ENCODE results near the gene PI16.

PI16 gene

DNA sequence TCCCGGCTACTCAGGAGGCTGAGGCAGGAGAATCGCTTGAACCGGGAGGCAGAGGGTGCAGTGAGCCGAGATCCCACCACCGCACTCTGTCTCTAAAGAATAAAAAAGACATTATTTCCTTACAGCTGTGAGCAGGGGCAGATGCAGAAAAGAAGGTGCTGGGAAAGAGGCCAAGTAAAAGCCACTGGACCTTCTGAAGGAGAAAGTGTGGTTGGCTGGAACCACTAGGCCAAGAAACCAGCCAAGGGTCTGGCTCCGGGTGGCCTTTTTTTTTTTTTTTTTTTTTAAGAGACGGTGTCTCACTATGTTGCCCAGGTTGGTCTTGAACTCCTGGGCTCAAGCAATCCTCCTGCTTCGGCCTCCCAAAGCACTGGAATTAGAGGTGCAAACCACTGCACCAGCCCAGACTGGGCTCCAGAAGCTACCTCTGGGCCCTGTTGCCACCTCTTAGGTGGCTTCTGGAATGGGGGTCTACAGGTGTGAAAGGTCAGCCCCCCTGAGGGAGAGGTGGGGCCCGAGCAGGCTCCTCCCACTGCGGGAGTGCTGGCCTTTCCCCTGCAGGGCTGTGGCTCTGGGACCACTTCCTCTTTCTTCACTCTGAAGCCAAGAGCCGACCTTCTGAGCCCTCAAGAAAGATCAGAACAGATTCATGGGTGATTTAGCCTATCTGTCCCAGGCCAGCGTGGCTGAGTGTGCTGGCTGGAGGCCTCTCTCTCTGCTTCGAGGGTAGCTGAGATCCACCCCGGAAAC, 50.7 kb downstream of the PI16 start, which contains the start of gene FGD2:
FGD2 (plus strand) TSS at position 595 of the 750 bp plus-strand sequence. CDS start 163 bp downstream, outside the sequence.
- no peak for DNase-seq

DNA sequence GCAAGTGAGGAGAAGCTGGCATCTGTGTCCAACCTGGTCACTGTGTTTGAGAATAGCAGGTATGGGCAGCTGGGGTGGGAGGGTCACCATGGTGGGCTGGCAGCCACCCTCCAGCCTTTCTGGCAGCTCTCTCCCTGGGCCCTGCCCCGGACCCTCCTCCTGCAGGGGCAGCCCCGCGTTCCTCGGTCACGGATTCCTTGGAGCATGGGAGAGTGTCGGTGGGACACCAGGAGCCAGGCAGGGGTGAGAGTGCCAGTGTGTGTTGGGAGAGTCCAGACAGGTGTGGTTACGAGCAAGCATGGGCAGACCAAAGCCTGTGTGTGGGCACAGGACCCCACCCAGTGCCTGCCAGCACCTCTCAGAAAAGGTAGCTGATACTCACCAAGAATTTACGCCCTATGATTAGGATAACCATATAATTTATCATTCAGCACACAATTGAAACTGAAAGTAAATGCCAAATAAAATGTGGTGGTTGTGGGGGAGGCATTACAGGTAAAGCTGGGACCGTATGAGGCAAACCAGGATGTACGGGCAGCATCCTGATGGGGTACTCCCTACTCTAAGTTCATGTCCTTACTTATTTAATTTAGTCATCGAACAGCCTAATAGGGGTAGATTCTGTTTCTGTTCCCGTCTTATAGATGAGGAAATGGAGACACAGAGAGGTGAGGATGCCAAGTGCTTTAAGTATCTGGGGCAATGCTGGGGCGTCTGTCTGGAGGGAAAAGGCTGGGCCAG, 51.5 kb downstream of the PI16 start:
- no peak for DNase-seq

DNA sequence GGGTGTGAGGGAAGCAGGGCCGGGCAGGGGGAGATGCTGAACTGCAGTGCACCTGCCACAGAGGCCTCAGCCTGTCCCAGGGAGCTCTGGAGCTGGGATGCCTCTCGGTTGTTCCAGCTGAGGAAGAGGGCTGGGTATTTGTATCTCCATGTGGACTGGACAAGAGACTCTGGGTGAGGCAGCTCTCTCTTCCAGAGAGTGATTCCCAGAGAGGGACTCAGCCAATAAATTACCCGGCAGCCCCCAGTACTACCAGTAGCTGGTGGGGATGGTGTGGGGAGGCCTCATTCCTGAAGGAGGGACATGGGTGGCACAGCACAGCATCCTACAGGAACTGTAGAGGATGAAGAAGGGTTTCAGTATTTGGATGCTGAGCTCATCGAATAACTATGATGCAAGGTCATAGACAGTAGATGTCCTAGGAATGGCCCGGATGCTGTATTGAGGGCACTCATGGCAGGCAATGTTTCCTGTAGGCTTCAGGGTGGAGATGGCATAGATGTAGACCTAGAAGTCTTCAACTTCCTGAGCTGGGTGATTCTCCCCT, 52.3 kb downstream of the PI16 start:
- DNase-seq, result no peak

DNA sequence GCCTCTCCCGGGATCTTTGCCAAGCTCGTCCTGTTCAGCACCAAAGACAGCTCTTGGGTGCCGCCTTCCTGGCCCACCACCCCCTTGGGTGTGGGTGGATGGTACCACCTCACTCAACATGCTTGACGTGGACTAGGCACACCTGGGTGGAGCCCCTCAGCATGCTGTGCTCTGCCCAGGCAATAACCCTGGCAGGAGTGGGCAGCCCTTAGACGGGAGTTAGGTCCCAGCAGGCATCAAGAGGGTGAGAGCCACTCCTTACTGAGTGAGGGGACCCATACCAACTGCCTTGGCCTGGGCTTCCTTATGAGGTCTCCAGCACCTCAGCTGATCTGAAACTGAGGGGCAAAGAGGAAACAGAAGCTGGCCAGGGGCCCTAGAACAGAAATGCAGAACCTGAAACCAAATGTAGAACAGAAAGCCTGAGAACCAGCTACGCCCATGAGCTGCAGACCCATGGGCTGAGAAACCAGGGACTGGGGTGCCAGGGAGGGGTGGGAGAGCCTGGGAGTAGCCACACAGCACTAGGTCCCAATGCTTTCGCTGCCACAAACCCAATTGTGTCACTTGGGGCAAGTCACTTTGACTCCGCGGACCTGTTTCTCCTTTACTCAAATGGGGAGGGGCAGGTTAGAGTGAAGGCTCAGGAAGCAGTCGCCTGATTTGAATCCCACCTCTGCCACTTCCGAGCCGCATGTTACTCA, 53.0 kb downstream of the PI16 start:
- no peak for DNase-seq

DNA sequence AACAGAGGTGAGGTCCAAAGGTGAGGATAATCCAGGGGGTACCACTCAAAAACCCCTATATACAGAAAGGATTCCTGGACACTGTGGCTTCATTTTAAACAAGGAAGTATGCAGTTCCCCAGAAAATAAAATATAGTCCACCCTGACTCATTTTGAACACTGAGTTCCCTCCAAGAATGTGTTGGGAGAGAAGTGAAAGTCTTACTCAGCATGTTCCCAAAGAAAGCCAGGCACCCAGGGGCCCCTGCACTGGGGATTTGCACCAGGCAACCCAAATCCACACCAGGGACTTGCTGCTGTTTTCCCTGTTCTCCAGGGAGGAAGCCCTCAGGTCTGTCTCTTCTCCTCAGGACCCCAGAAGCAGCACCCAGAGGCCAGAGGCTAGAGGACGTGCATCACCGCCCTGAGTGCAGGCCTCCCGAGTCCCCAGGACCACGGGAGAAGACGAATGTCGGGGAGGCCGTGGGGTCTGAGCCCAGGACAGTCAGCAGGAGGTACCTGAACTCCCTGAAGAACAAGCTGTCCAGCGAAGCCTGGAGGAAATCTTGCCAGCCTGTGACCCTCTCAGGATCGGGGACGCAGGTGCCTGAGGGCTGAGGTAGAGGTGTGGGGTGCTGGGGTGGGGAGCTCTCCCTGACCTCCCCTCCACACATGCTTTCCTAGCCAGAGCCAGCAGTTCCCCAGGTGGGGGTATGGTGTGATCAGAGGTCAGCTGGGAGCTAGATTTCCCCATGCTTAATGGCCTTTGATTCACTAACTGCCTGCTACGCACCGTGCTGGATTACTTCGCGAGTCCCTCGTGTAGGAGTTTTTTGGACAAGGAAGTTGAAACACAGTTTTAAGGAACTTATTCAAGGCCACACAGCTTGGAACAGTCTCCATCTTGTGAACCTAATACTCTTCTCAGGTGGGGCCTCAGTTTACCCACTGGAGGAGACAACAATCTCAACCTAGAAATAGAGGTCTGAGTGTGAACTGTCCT, 54.2 kb downstream of the PI16 start:
- no peak for DNase-seq

DNA sequence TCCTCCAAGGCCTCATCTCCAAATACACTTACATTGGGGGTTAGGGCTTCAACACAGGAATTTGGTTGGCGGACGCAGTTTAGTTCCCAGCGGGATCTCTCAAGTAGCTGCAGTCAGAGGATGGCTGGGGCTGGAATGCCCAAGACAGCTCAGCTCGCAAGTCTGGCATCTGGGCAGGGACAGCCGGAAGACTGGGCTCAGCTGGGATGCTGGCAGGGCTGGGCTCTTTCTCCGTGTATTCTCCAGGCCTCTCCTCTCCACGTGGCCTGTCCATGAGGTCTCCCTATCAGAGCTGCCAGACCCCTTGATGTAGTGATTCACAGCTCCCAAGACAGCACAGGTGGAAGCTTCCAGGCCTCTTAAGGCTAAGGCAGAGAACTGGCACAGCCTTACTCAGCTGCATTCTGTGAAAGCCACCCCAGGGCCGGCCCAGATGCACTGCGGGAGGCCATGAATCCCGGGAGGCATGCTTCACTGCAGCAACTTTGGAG, 55.9 kb downstream of the PI16 start:
- DNase-seq, result no peak

DNA sequence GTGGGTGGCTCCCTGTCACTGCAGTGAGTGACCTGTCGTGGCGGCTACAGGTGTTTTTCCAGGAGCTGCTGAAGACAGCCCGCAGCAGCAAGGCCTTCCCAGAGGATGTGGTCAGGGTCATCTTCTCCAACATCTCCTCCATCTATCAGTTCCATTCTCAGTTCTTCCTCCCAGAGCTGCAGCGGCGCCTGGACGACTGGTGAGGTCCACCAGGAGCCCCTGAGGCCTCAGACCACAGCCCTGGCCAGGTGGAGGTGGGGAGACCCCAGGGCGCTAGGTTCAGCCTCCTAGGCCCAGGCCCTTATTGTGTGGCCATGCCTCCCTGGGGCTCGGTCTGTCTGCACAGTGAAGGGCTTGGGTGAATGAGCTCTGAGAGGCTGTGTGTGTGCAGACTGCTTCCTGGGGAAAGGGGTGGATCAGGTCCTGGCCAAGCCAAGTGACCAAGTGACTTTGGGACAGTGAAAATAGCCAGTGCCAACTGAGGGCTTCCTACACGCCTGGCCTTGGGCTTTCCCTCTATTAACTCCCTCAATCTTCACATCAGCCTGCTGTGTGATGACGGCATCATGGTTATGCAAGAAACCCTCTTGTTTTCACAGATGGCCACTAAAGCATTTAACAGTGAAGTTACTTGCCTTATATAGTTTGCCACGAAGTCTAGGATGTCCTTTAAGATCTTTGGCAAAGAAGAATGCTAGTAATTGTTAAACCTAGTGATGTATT, 57.3 kb downstream of the PI16 start:
- no peak for DNase-seq

DNA sequence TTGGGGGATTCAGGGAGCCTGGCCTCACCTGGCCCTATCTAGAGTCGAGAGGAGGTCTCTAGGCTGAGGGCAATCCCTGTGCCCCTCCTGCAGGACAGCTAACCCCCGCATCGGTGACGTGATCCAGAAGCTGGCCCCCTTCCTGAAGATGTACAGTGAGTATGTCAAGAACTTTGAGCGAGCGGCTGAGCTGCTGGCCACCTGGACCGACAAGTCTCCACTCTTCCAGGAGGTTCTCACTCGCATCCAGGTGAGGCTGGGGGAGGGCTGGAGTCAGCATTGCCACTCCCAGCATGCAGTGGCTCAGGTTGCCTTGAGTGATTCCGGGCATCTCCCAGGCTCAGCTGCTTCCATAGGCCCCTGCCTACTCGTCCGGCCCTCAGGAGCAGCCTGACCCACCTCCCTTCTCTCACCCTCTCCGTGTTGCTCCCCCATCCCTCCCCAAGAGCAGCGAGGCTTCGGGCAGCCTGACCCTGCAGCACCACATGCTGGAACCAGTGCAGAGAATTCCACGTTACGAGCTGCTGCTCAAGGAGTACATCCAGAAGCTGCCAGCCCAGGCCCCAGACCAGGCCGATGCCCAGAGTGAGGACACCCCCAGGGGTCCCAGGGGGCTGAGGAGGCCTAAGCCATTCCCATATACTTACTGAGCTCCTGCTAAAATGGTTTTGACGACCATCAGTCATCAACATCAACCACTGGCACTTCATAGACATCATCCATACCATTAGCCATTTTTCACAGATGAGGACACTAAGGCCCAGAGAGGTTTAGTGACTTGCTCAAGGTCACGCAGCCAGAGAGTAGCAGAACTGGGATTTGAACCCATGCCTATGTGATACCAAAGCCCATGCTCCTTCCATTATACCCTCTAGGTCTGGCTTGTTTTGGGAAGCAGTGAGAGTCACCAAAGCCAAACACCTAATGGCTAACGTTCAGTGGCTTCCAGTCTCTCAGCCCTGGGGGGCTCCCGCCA, 59.3 kb downstream of the PI16 start:
- DNase-seq, result no peak

Data from activated CD4-positive, alpha-beta T cell treated with anti-CD3 and anti-CD28 coated beads, Interleukin-2, amount 50 U/mL, for 4 hours (primary cell).